Upper lobe of right lung (tissue), 1 donor: Measurements from ENCODE around the gene GRK1. TPM values are rescaled to one million over a fixed set of nuclear protein-coding genes. Genes with fewer than 3 reads are reported as not detected.

Experiments
- ATAC-seq: fragments of 200-7000 bp; cut with Tn5 transposase; one replicate; pipeline ENCODE4 v1.9.1; 2020; ENCODE audit warnings: mild to moderate bottlenecking, moderate library complexity
- DNase-seq: peaks from one replicate; pipeline ENCODE4 v3.0.0-alpha.2; 2020
- H3K27ac ChIP-seq: fragments of 200-600 bp; one replicate; pipeline ENCODE4 v1.8.0; 2022
- H3K27me3 ChIP-seq: fragments of 200-600 bp; one replicate; pipeline ENCODE4 v1.8.0; 2022; ENCODE audit warnings: mild to moderate bottlenecking
- H3K36me3 ChIP-seq: fragments of 200-600 bp; one replicate; pipeline ENCODE4 v1.8.0; 2022
- H3K4me1 ChIP-seq: fragments of 200-600 bp; one replicate; pipeline ENCODE4 v1.8.0; 2022
- H3K4me3 ChIP-seq: fragments of 200-600 bp; one replicate; pipeline ENCODE4 v1.8.0; 2022; ENCODE audit warnings: mild to moderate bottlenecking
- H3K9me3 ChIP-seq: fragments of 200-600 bp; one replicate; pipeline ENCODE4 v1.8.0; 2022
- intact Hi-C: fragments of 100-400 bp; cut with DNase I; formaldehyde crosslinking; loops from one replicate; pipeline ENCODE4 v1.11.0; 2022
- total RNA-seq: library from RNA; stranded (reverse); fragmentation: NEBNext Ultra II Directional; extraction: Animal tissue kit (Norgen Biotek cat#: 25700); gene quantifications from one replicate; pipeline ENCODE4 v1.2.1, GENCODE V29; 2021
- TF ChIP-seq, protein P1 (sequence below): fragments of 200-600 bp; IDR thresholded peaks from one replicate; pipeline ENCODE4 v1.8.0; 2022; ENCODE audit warnings: antibody characterized with exemption
- donor health status: DM: no; HTN: yes; CAD: no; lungs with severe emphysema.

The GRK1 gene
- total RNA-seq, 1 donor from 2014 or later, result 0.09 TPM

DNA sequence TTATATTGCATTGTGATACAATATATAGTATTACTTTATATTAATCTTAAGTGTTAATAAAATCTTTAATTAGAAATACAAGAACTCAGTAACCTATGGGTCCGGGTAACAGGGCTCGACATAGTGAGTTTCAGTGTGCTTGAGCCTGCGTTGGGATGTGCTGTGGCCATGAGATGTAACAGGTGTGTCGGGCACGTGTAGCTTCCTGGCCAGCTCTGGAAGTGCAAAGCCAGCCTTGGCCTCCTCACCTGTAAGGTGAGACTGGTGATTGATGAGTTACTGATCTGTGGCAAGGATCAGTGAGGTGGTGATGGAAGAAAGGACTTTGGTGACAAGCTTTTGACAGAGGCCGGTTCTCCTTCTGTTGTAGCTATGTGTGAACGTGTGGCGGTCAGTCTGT is 28.2 kb upstream of the GRK1 start:
- no peak overlapping the region for H3K27ac ChIP-seq
- ATAC-seq (no peak), DNase-seq (no peak)
- H3K27me3 ChIP-seq, result no peaks in the 10 kb centered on the region
- no peak overlapping the region for H3K4me3 ChIP-seq
- H3K4me1 ChIP-seq, result no peaks in the 10 kb centered on the region
- intact Hi-C loops, result no loop called here
- no peaks in the 10 kb centered on the region for H3K9me3 ChIP-seq
- H3K36me3 ChIP-seq, result peaks cover 58% of the 10 kb centered on the region
- TF ChIP-seq, protein P1, sequence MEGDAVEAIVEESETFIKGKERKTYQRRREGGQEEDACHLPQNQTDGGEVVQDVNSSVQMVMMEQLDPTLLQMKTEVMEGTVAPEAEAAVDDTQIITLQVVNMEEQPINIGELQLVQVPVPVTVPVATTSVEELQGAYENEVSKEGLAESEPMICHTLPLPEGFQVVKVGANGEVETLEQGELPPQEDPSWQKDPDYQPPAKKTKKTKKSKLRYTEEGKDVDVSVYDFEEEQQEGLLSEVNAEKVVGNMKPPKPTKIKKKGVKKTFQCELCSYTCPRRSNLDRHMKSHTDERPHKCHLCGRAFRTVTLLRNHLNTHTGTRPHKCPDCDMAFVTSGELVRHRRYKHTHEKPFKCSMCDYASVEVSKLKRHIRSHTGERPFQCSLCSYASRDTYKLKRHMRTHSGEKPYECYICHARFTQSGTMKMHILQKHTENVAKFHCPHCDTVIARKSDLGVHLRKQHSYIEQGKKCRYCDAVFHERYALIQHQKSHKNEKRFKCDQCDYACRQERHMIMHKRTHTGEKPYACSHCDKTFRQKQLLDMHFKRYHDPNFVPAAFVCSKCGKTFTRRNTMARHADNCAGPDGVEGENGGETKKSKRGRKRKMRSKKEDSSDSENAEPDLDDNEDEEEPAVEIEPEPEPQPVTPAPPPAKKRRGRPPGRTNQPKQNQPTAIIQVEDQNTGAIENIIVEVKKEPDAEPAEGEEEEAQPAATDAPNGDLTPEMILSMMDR, result no peak

DNA sequence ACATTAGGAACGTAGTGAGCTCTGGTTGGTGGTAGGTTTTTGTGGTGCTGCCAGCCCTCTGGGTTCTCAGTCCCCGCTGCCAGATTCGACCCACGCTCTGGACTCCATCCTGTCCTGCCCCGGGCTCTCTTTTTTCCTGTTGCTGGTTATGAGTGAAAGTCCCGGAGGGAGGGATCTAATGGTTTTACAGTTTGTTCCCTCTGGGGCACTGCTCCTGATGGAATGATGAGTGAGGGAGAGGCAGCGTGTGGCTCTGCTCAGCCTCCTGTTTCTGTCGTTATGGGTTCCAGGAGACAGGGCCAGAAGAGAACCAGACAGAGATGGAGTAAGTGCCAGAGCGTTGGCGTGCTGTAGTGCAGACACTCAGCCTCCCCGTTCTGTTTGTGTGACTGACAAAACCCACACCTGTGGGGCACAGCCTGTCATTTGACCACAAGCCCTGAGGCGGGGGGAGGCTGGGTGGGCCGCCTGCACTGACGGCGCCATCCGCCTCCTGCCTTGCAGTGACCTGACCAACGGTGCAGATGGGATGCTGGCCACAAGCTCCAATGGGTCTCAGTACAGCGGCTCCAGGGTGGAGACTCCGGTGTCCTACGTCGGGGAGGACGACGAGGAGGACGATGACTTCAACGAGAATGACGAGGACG is 27.3 kb upstream of the GRK1 start:
- Histone ChIP-seq H3K27ac (no peak overlapping the region), H3K4me1 (no peaks in the 10 kb centered on the region), H3K36me3 (peaks cover 50% of the 10 kb centered on the region), H3K27me3 (no peaks in the 10 kb centered on the region), H3K9me3 (no peaks in the 10 kb centered on the region), H3K4me3 (no peak overlapping the region)
- peak; percentile 40 for DNase-seq
- intact Hi-C loops, result no loop called here
- no peak for ATAC-seq
- TF ChIP-seq, protein P1, result no peak

DNA sequence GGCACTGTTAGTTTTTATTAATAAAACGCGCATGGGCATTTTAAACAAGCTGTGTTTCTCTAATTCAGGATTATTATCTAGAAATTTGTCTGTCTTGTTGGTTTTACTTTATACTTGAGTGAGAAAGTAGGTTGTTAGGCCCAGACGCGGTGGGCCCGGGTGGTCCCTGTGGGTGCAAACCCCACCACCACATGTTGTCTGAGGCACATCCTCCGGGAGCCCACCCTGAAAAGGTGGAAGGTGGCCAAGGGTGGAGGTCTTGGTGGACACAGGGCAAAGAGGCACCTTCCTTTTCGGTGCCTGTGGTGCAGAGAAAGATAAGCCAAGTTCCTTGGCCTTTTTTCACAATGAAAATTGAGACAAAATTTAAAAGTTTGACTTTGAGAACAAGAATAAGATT is 25.6 kb upstream of the GRK1 start:
- DNase-seq, result no peak

DNA sequence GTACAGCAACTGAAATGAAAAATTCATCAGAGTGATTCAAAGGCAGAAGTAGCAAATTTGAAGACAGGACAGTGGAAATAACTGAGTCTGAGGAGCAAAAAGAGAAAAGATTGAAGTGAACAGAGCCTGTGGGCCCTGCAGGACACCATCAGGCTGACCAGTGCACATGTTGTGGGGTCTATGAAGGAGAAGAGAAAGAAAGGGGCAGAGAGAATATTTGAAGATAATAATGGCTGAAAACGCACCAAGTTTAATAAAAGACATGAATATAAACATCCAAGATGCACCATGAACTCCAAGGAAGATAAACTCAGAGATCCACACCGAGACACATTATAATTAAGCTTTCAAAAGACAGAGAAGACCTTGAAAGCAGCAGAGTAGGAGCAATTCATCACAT is 24.5 kb upstream of the GRK1 start:
- intact Hi-C loops, result no loop called here
- no peak overlapping the region for H3K27ac ChIP-seq
- no peak overlapping the region for H3K4me3 ChIP-seq
- peaks cover 22% of the 10 kb centered on the region for H3K36me3 ChIP-seq
- ATAC-seq (no peak), DNase-seq (no peak)
- TF ChIP-seq, protein P1, result no peak
- no peaks in the 10 kb centered on the region for H3K9me3 ChIP-seq
- H3K27me3 ChIP-seq, result no peaks in the 10 kb centered on the region
- peaks cover 13% of the 10 kb centered on the region for H3K4me1 ChIP-seq

More for the DNA sequence above, 25.6 kb upstream of the GRK1 start:
- peaks cover 34% of the 10 kb centered on the region for H3K36me3 ChIP-seq
- H3K27ac ChIP-seq, result no peak overlapping the region
- TF ChIP-seq, protein P1, result no peak
- intact Hi-C loops, result no loop called here
- H3K4me3 ChIP-seq, result no peak overlapping the region
- no peaks in the 10 kb centered on the region for H3K9me3 ChIP-seq
- peaks cover 1% of the 10 kb centered on the region for H3K4me1 ChIP-seq
- H3K27me3 ChIP-seq, result no peaks in the 10 kb centered on the region
- no peak for ATAC-seq

DNA sequence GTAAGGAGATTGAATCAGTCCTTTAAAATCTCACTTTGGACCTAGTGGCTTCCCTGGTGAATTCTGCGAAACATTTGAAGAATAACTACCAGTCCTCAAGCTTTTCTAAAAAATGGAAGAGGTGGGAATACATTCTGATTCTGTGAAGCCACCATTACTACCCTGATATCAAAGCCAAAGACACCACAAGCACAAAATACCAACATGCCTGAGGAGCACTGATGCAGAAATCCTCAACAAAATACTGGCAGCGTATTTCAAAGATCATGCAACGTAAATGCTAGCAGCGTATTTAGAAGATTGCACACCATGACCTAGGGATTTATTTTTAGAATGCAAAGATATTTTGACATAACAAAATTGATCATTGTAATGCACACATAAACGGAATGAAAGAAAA is 23.4 kb upstream of the GRK1 start:
- no peaks in the 10 kb centered on the region for H3K27me3 ChIP-seq
- H3K36me3 ChIP-seq, result peaks cover 18% of the 10 kb centered on the region
- no peak for DNase-seq
- intact Hi-C loops, result no loop called here
- H3K27ac ChIP-seq, result no peak overlapping the region
- no peaks in the 10 kb centered on the region for H3K9me3 ChIP-seq
- TF ChIP-seq, protein P1, result no peak
- peaks cover 13% of the 10 kb centered on the region for H3K4me1 ChIP-seq
- ATAC-seq, result no peak
- no peak overlapping the region for H3K4me3 ChIP-seq

DNA sequence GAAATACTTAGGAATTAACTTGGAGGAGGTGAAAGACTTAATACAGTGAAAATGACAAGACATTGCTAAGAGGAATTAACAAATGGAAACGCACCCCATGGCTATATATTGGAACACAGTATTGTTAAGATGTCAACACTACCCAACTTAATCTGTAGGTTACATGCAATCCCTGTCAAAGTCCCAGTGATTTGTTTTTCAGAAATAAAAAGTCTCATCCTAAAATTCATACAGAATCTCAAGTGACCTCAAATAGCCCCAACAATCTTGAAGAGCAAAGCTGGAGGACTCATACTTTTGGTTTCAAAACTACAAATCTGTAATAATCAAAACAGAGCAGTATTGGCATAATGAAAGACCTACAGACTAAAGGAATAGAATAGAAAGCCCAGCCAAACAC is 22.2 kb upstream of the GRK1 start:
- Histone ChIP-seq H3K4me3 (no peak overlapping the region), H3K27me3 (no peaks in the 10 kb centered on the region), H3K27ac (no peak overlapping the region), H3K36me3 (peaks cover 7% of the 10 kb centered on the region), H3K9me3 (no peaks in the 10 kb centered on the region), H3K4me1 (peaks cover 13% of the 10 kb centered on the region)
- TF ChIP-seq, protein P1, result no peak
- intact Hi-C loops, result no loop called here
- ATAC-seq, result no peak
- DNase-seq, result no peak
